HG03280 (cell line): Measurements from ENCODE around the gene ANKFN1.

Source experiments
- ATAC-seq: cut with Tn5 transposase; IDR thresholded peaks from one replicate; pipeline ENCODE4 v1.9.1; 2021; ENCODE audit warnings: mild to moderate bottlenecking, moderate library complexity; ENCODE audit not compliant: unreplicated experiment

The ANKFN1 gene

GRCh38 chr17:56549501-56549900 lies 396.2 kb downstream of the ANKFN1 start:
- ATAC-seq = no peak

GRCh38 chr17:56557682-56558081 lies 404.4 kb downstream of the ANKFN1 start:
- ATAC-seq = no peak

DNA sequence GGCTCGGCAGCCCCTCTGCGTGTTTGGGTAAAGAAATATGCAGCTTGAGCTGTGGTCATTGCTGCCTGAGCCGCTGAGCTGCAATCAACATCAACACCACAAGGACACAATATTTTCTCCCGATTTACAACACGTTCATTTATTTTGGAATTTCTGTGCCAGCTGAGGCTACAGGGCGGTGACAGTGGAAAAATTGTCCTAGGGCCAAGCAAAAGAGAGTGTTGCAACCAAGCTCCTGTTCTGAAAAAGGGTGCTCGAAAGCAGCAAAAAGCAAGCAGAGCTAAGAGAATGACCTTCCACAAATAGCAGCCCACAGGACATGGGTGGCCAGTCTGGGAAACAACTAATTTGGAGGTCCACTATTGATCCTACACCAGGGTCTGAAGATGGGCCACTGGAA lies 404.8 kb downstream of the ANKFN1 start:
- no peak for ATAC-seq
